Amniotic epithelial cell (primary cell): ENCODE results near the gene BIRC3.
A peak's percentile ranks its signal among the peaks of the same experiment; 100 is the strongest.
"Not testable (repeated sequence)": the region's sequence is repeated elsewhere in the genome, so short reads cannot be mapped to it uniquely, and the experiment has no call there.

Experiments
- DNase-seq: peaks from one replicate; pipeline ENCODE4 v3.0.0-alpha.2; 2010; ENCODE audit warnings: low read depth

The BIRC3 gene

GRCh38 chr11:102325088-102325487 is 7.8 kb downstream of the BIRC3 start:
- DNase-seq: no peak

DNA sequence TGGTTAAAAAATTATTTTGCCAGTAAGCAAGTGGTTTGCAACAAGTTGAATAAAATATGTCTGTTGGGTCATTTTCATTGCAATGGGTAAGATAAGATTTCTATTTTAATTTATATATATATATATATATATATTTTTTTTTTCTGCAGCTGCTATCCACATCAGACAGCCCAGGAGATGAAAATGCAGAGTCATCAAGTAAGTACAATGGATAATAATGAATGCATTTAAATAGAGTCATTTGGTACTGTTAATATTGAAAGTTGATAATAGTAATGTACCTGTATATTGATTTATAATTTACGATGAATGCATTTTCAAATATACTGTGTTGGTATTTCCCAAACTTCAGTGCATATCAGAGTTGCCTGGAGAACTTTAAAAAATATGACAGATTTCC is 11.5 kb downstream of the BIRC3 start:
- no peak for DNase-seq

DNA sequence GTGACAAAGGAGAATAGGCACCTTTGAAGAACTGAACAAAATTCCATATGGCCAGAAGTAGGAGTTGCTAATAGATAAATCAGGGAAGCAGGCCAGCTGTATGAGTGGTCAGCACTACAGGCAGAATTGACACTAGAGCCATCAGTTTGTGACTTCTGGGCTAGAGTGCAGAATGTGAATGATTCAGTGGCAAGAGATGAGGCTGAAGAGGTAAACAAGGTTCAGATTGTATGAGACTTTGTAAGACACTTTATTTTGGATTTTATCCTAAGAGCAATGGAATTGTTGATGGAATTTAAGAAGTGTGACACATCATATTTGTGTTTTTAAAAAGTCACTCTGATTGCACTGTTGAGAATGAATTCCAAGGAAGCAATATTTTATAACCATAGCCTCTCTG is 12.9 kb downstream of the BIRC3 start:
- no peak for DNase-seq

DNA sequence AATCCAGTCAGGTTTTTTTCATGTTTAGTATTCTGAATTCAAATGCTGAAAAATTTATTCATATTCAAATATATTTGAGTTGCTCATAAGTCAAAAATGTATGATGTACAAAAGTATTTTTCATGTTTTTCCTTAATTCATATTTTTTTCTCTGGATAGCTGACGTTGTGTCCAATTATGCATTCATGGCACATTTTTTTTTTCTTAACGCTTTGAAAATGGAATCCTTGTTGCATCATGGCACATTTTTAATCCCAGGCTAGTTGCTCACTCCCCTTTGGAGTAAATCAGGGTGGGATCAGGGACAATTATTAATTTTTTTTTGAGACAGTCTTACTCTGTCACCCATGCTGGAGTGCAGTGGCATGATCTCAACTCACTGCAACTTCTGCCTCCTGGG is 14.1 kb downstream of the BIRC3 start:
- no peak for DNase-seq

DNA sequence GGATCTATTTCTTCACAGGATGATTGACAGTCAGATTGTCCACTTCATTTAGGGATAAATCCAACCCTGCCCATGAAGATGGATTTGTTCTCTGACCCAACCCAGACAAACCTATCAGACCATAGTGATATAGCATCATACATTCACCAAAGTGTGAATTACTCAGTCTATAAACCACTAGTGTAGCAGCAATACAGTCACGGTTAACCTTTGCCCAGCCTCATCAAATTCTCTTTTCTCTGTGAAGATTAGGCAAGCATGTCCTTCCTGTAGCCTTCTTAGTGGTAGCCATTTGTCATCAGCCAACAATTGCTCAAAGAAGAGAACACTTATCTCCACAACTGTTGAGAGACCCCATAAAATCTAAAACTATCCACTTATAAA is 15.3 kb downstream of the BIRC3 start:
- DNase-seq: no peak

DNA sequence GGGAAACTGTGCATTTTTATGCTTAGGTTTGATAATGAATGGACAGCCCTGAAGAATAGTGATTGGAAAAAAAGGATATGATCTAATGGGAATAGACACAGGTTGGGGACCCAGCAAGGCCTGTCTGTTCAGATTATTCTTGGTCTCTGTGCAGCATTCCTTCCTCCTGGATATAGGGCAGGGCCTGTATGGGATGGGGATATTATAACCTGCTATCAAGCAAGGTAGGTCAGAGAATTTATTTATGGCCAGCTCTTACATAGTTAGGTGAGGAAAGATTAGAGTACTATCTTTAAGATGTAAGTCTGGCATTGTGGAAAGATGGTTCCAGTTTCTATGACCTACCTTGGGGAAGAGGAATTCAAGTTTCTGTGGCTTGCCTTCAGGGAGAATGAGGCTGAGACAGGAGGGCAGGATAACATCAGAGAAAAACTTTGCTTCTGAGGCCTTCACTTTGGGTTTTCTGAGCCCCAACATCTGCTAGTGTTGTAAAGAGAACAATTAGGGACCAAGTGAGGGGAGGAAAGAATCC is 21.3 kb downstream of the BIRC3 start:
- no peak for DNase-seq

GRCh38 chr11:102341311-102341710 is 24.0 kb downstream of the BIRC3 start:
- not testable (repeated sequence) for DNase-seq

DNA sequence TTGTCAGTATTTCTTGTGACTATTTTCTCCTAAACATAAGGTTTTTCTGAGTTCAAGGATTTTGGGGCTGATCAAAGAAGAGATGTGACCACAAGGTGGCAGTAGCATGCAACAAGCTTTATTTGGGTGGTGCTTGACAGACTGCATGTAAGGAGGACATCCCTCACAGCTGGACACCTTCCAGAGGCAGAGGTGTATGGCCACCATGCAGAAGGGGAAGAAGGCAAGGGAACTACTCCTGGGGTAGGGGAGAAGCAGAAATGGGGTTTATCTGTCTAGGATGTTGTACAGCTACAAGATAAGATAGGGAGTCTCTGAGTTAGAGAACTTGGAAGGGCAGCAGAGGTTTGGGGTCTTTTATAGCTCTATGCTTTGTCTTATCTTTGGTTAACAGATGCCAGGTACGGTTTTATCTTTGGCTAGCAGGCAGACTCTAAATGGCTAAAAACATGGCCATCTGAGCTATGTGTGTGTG is 24.6 kb downstream of the BIRC3 start:
- DNase-seq: peak; percentile 79

GRCh38 chr11:102343809-102344208 is 26.5 kb downstream of the BIRC3 start:
- no peak for DNase-seq

DNA sequence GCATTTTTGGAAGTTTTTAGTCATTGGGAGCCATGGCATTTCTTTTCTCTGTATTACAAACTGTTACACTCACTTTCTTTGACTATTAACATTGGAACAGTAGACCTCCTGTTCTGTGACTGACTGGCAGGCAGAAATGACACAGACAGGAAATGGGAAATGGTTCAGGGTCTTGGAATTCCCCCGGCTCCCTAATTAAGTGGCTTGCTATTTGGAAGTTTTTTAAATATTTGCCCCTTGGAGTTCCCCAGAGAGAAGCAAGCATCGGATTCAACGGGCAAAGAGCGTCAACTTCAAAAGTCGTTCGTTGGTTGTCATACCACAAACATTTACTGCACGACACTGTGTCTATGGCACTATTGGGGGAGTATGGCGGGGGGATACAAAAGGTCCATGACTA is 28.6 kb downstream of the BIRC3 start:
- no peak for DNase-seq

- no peak for DNase-seq
Measured at GRCh38 chr11:102346456-102346747, 29.1 kb downstream of the BIRC3 start.

DNA sequence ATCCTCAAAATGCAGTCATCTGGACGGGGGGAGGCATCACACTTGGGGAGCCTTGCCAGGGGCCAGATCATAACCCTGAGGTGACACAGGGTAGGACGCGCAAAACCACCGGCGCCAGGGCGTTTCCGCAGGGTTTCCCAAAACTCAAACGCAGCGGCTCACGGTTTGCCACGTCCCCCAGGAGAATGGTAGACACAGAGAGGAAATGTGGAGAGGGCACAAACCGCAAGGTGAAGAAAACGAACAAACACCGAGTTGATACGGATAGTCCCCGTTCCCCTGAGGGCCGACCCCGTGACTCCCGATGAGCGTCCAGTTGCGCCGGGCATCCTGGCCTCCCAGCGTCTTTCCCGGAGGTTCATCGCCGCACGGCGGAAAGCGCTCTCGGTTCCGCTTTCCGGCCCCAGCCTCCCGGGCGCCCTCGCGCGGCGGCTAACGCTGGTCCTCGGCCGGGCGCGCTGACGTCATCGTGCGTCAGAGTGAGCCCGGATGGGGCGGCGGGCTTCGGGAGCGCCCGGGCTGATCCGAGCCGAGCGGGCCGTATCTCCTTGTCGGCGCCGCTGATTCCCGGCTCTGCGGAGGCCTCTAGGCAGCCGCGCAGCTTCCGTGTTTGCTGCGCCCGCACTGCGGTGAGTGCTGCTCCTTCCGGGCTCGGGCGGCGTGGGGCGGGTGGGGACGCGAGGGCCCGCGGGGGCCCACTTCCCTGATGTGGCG is 29.6 kb downstream of the BIRC3 start, which contains the start of gene BIRC2:
Gene BIRC2 (plus strand): TSS at position 467 of the 714 bp plus-strand sequence. CDS start 2,641 bp downstream, outside the sequence.
- DNase-seq: peak; percentile 85

DNA sequence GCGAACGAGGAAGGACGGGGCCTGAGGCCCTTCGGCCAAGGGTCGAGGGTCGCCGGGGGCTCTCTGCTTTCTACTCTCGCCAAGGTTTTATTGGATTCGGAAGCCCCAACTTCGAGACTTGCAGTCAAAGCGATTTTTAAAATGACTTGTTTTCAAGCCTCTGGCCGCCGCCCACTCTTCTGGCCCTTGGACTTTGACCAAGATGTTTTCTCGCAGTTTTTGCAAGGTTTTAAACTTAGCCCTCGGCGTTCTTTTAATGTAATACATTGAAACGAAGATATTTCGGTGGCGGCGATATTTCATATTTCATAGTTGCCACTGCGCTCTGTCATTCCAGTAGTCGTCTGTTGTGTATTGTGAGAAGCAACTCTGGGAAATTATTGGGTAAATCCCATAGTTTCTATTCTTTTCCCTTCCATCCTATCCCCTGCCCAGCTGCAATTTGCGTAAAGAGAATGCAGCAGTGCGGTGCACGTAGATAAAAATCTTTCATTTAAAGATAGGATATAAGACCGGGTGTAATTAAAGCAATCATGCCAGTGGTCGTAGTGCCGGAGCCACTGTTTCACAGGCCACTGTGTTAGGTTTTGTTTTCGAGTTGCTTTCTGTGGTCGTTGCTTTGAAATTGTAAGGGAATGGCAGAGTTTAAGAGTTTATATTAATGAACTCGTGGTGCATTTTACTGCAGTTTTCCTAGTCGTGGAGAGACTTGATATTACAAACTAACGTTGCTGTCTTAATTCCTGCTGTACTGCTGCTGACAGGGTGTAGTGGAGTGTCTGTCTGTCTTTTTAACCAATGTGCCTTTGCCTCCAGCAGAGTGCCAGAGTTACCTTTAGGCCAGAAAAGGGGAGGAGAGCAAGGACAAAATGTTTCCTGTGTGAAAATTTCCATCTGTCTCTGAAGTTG is 30.4 kb downstream of the BIRC3 start:
- peak; percentile 35 for DNase-seq

DNA sequence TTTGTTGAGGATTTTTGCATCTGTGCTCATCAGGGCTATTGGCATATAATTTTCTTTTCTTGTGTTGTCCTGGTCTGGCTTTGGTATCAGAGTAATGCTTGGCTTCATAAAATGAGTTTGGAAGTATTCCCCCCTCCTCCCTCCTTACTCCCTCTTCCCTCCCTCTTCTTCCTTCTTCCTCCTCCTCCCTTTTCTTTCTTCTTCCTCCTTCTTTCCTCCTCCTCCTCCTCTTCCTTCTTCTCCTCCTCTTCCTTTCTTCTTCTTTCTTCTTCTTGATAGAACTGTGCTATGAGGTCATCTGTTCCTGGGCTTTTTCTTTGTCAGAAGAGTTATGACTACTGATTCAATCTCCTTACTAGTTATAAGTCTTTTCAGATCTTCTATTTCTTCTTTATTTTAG is 39.8 kb downstream of the BIRC3 start:
- no peak for DNase-seq

- DNase-seq: no peak
Measured at GRCh38 chr11:102359372-102359771, 42.1 kb downstream of the BIRC3 start.

DNA sequence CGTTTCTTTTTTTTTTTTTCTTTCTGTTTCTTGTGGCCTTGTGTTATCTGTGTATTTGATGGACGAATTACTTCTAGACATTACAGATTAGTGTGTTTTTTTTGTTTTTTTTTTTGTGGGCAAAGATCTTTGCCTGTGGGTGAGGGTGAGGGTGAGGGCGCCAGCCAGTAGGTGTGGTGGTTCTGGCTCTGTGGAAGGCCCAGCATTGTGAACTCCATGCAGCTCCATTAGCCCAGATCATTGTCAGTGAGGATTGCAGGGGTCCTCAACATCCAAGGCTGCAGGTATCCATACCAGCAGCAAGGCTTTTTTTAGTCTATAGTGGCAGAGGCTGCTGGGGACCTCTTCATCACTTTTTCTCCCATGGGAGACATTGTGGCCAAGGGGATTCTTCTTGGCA is 43.4 kb downstream of the BIRC3 start:
- peak; percentile 11 for DNase-seq

DNA sequence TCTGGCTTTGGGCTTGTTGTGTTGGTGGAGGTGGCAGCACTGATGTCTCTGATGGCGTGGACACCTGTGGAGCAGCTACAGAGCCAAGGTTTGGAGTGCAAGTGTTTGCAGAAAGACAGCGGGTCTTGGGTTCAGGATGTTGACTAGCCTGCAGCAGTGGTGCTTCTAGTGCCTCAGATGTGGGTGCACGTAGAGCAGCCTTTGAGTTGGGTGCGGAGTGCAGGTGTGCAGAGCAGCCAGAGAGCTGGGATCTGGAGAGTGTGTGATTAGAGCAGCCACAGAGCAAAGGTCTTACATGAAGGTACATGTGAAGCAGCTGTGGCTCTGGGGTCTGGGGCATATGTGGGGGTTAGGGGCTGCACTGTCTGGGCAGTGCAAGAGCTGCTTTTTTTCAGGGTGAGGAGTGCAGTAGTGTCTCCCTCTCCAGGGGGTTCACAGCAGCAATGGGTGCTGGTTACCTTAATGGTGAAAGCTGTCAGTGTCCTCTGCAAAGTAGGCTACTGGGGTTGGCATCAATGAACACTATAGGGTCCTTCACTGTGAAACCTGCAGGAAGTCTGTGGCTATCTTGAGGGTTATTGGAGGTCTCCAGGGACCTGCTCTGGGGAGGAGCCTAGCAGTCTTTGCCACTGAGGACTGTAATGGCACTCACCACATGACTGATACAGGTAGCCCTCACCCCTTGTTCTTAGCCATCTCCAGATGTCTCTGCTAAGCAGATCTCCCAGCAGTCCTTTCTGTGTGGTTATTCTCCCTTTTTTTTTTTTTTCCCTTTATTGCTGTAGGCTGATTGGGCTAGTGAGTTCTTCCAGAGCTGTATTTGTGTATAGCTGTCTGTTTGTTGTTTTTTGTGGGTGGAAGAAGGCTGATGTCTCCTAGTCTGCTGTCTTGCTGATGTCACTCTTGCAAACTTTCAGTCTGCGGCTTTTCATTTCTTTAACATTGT is 44.1 kb downstream of the BIRC3 start:
- no peak for DNase-seq

- no peak for DNase-seq
Measured at GRCh38 chr11:102364991-102365390, 47.7 kb downstream of the BIRC3 start.

DNA sequence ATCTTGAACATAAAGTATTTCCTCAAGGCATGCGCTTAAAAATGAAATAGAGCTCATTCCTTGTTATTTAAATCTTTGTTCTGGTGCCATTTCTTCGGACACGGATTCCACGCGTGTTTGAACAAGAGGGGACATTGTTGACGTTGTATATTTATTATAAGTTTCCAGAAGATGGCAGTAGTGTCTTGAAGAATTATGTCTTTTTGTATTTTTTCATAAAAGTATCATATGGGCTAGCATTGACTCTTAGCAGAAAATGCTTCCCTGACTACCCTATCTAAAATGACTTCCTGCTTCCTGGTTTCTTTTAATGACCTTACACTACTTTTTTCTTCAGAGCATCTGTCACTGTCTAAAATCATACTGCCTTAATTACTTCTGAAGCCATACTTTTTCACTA is 50.1 kb downstream of the BIRC3 start:
- DNase-seq: no peak

DNA sequence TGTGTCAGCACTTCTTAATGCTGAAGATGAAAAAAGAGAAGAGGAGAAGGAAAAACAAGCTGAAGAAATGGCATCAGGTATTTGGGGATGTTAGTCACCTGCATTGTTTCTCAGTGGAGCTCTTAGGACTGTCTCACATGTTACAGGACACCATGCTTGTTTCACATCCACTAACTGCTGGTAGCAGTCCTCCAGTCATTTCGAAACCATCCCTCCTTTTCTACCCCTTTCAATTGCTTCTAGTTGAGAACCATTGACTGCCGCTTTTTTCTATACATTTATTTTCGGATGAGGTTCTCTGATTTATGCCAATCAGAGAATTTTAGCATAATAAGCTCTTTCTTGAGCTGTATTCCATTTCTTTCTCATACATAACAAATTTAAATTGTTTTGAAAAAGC is 51.2 kb downstream of the BIRC3 start:
- no peak for DNase-seq

GRCh38 chr11:102374633-102375424 is 57.5 kb downstream of the BIRC3 start:
- not testable (repeated sequence) for DNase-seq
